Hippocampal formation (tissue), 2 donors: ENCODE measurements around the gene FIBP.
"Not testable (repeated sequence)": the region's sequence is repeated elsewhere in the genome, so short reads cannot be mapped to it uniquely, and the experiment has no call there.

Source experiments
- DNase-seq, 2 donors: peaks; one replicate each; lab custom pipeline; 2025; lab: John Stamatoyannopoulos, UW

FIBP gene

DNA sequence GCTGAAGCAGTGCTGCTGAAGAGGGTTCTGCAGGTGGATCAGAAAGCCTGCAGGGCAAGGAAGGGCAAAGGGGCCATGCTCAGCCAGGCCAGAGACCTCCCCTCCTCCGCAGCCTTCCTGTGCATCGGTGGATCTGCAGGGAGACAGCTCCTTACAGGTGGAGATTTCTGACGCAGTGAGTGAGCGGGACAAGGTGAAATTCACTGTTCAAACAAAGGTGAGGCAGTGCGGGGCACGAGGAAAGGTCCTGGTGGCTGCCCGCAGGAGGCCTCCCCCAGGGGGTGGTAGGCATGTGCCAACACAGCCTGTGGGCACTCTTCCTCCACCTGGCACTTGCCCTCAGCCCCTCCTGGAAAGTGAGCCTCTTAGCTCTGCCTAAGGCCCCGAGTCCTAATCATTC is 38.9 kb downstream of the FIBP start:
- no peak for DNase-seq

DNA sequence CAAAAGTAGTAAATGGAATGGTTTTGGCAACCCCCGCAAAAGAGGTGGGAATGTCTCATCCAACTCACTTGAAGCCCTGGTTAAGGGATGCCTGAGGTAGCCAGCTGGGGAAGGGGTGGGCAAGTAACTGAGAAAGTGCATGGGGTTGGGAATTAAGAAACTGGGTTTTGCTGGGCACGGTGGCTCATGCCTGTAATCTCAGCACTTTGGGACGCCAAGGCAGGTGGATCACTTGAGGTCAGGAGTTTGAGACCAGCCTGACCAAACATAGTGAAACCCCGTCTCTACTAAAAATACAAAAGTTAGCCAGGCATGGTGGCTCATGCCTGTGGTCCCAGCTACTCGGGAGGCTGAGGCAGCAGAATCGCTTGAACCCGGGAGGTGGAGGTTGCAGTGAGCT is 39.6 kb downstream of the FIBP start:
- not testable (repeated sequence) for DNase-seq

DNA sequence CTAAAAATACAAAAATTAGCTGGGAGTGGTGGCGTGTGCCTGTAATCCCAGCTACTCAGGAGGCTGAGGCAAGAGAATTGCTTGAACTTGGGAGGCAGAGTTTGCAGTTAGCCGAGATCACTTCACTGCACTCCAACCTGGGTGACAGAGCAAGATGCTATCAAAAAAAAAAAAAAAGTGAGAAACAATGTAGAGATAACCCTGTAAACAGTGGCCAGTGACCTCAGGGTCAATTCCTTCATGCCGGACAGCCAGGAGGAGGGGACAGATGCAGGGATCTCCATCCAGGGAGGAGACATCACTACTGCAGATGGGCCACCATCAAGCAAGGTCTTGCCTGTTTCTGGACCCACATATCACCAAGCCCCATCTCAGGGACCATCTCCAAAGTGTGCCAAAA is 40.5 kb downstream of the FIBP start:
- no peak for DNase-seq

DNA sequence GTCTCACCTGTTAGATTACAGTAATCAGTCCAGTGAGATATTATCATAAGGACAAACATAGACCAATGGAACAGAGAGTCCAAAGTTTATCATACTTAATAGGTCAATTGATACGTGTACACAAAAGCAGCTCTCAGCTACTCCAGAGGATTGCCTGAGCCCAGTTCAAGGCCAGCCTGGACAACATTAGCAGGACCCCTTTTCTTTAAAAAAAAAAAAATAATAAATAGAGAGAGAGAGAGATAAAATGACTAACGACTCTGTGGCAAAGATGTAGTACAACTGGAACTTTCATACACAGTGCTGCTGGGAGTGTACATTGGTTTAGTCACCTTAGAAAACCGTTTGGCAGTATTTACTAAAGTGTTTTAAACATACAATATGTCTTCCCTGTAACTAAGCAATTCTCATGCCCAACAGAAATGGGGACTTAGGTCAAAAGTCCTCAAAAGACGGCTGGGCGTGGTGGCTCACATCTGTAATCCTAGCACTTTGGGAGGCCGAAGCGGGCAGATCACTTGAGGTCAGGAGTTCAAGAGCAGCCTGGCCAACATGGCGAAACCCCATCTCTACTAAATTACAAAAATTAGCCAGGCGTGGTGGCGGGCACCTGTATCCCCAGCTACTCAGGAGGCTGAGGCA is 43.9 kb downstream of the FIBP start:
- no peak for DNase-seq

DNA sequence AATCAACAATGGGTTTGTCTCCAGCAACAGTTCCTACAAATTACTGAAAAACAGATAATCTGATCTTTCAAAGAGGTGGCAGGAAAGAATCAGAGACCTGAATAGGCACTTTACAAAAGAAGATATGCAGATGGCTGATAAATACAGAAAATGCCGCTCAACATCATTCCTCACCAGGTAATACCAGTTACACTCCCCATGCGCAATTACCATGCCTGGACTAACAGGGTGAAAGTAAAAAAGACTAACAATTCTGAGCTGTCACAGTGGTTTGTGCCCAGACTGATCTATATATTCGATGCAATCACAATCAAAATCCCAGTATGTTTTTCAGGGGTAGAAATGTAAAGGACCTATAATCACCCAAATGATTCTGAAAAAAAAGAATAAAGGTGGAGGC is 44.5 kb downstream of the FIBP start:
- DNase-seq = no peak

DNA sequence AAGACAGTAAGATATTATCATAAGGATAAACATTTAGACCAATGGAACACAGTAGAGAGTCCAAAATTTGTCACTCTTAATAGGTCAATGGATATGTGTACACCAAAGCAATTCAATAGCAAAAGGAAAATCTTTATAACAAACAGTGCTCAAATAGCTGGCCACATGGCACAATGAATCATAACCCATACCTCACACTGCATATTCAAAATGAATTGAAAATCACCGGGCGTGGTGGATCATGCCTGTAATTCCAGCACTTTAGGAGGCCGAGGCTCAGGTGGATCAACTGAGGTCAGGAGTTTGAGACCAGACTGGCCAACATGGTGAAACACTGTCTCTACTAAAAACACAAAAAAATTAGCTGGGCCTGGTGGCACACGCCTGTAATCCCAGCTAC is 46.1 kb downstream of the FIBP start:
- DNase-seq = no peak

DNA sequence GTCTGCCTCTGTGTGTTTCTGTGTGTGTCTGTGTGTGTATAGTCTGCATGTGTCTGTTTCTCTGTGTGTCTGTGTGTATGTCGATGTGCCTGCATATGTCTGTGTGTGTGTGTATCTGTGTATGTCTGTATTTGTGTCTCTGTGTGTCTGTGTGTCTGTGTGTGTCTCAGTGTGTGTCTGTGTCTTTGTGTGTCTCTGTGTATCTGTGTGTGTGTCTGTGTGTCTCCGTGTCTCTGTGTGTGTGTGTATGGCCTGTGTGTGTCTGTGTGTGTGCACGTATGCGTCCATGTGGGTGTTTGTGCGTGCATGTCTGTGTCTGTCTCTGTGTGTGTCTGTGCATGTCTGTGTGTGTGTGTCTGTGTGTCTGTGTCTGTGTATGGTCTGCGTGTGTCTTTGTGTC is 54.1 kb downstream of the FIBP start:
- DNase-seq = no peak
